ENCODE data around the gene ITPR2.
A peak's percentile ranks its signal among the peaks of the same experiment; 100 is the strongest.
"Not testable (repeated sequence)": the region's sequence is repeated elsewhere in the genome, so short reads cannot be mapped to it uniquely, and the experiment has no call there.

ITPR2 gene

GRCh38 chr12:26832822-26833742 lies at the start of gene ITPR2:
Gene ITPR2 (minus strand): TSS chr12:26833194. CDS start chr12:26832781, 413 bp downstream.
- DNase-seq, result peak; percentile 15

- DNase-seq, result no peak
Measured at GRCh38 chr12:26880625-26881024, 47.6 kb upstream of the ITPR2 start.

GRCh38 chr12:26878661-26879119 lies 45.7 kb upstream of the ITPR2 start:
- DNase-seq, result peak; percentile 9

- DNase-seq, result no peak
Measured at GRCh38 chr12:26874501-26875296, 41.7 kb upstream of the ITPR2 start.

GRCh38 chr12:26872625-26873024 lies 39.6 kb upstream of the ITPR2 start:
- DNase-seq, result peak; percentile 7

- no peak for DNase-seq
Measured at GRCh38 chr12:26871985-26872384, 39.0 kb upstream of the ITPR2 start.

GRCh38 chr12:26870491-26871419 lies 37.8 kb upstream of the ITPR2 start:
- no peak for DNase-seq

GRCh38 chr12:26869908-26870459 lies 37.0 kb upstream of the ITPR2 start:
- no peak for DNase-seq

- DNase-seq, result no peak
Measured at GRCh38 chr12:26869104-26869494, 36.1 kb upstream of the ITPR2 start.

GRCh38 chr12:26868447-26869103 lies 35.6 kb upstream of the ITPR2 start:
- no peak for DNase-seq

- DNase-seq, result no peak
Measured at GRCh38 chr12:26867080-26867479, 34.1 kb upstream of the ITPR2 start.

- DNase-seq, result no peak
Measured at GRCh38 chr12:26863515-26863914, 30.5 kb upstream of the ITPR2 start.

- DNase-seq, result not testable (repeated sequence)
Measured at GRCh38 chr12:26862787-26863186, 29.8 kb upstream of the ITPR2 start.

- no peak for DNase-seq
Measured at GRCh38 chr12:26861690-26862089, 28.7 kb upstream of the ITPR2 start.

- DNase-seq, result no peak
Measured at GRCh38 chr12:26857465-26858176, 24.6 kb upstream of the ITPR2 start.

GRCh38 chr12:26855337-26855736 lies 22.3 kb upstream of the ITPR2 start:
- no peak for DNase-seq

GRCh38 chr12:26854031-26854390 lies 21.0 kb upstream of the ITPR2 start:
- DNase-seq, result no peak

GRCh38 chr12:26853303-26854030 lies 20.5 kb upstream of the ITPR2 start:
- peak; percentile 9 for DNase-seq

GRCh38 chr12:26851031-26851809 lies 18.2 kb upstream of the ITPR2 start:
- DNase-seq, result no peak

All from NCI-H748 treated with DMSO at 0.1 percent for 48 hours (cell line).